ENCODE results near the gene MYOF.
"Not testable (repeated sequence)": the region's sequence is repeated elsewhere in the genome, so short reads cannot be mapped to it uniquely, and the experiment has no call there.

Gene MYOF

GRCh38 chr10:93386631-93387369 is 95.3 kb downstream of the MYOF start:
- no peak for DNase-seq (ENCODE audit: low read depth in 3 of 3)

- DNase-seq (ENCODE audit: low read depth in 3 of 3): no peak
Measured at GRCh38 chr10:93385345-93385744, 96.8 kb downstream of the MYOF start.

GRCh38 chr10:93384006-93384405 is 98.1 kb downstream of the MYOF start:
- DNase-seq (ENCODE audit: low read depth in 3 of 3): no peak

GRCh38 chr10:93383562-93383981 is 98.6 kb downstream of the MYOF start:
- no peak for DNase-seq (ENCODE audit: low read depth in 3 of 3)

- DNase-seq (ENCODE audit: low read depth in 3 of 3): peak; percentile 28 to 45 (median 29)
Measured at GRCh38 chr10:93379731-93380575, 102.2 kb downstream of the MYOF start.

- peak in 2 of 3 donors; percentile 9 to 25 for DNase-seq (ENCODE audit: low read depth in 3 of 3)
Measured at GRCh38 chr10:93378997-93379730, 103.0 kb downstream of the MYOF start.

GRCh38 chr10:93378039-93378438 is 104.1 kb downstream of the MYOF start:
- no peak for DNase-seq (ENCODE audit: low read depth in 3 of 3)

- DNase-seq (ENCODE audit: low read depth in 3 of 3): peak in 1 of 3 donors; percentile 20
Measured at GRCh38 chr10:93376372-93377293, 105.5 kb downstream of the MYOF start.

GRCh38 chr10:93370961-93371360 is 111.2 kb downstream of the MYOF start:
- DNase-seq (ENCODE audit: low read depth in 3 of 3): no peak

GRCh38 chr10:93369588-93370164 is 112.5 kb downstream of the MYOF start:
- DNase-seq (ENCODE audit: low read depth in 3 of 3): no peak

GRCh38 chr10:93368210-93368609 is 113.9 kb downstream of the MYOF start:
- no peak for DNase-seq (ENCODE audit: low read depth in 3 of 3)

- DNase-seq (ENCODE audit: low read depth in 3 of 3): no peak
Measured at GRCh38 chr10:93367664-93368063, 114.5 kb downstream of the MYOF start.

- DNase-seq (ENCODE audit: low read depth in 3 of 3): no peak
Measured at GRCh38 chr10:93364966-93365365, 117.2 kb downstream of the MYOF start.

GRCh38 chr10:93363891-93364648 is 118.1 kb downstream of the MYOF start:
- DNase-seq (ENCODE audit: low read depth in 3 of 3): no peak

- not testable (repeated sequence) for DNase-seq (ENCODE audit: low read depth in 3 of 3)
Measured at GRCh38 chr10:93358398-93358797, 123.7 kb downstream of the MYOF start.

GRCh38 chr10:93357680-93358079 is 124.5 kb downstream of the MYOF start:
- no peak for DNase-seq (ENCODE audit: low read depth in 3 of 3)

- no peak for DNase-seq (ENCODE audit: low read depth in 3 of 3)
Measured at GRCh38 chr10:93356516-93356915, 125.6 kb downstream of the MYOF start.

GRCh38 chr10:93352638-93353383 is 129.3 kb downstream of the MYOF start:
- DNase-seq (ENCODE audit: low read depth in 3 of 3): no peak

GRCh38 chr10:93346694-93347093 is 135.4 kb downstream of the MYOF start:
- no peak for DNase-seq (ENCODE audit: low read depth in 3 of 3)
